Colonic mucosa (tissue), 4 donors: ENCODE measurements around the gene FAM114A2. TPM values are rescaled to one million over a fixed set of nuclear protein-coding genes. Genes with fewer than 3 reads are reported as not detected.

Experiments
- DNase-seq: peaks from one replicate; pipeline ENCODE4 v3.0.0-alpha.2; 2020
- H3K27ac ChIP-seq: fragments of 200-600 bp; one replicate; pipeline ENCODE4 v1.8.0; 2021
- H3K27me3 ChIP-seq: fragments of 200-600 bp; one replicate; pipeline ENCODE4 v1.8.0; 2021
- H3K36me3 ChIP-seq: fragments of 200-600 bp; one replicate; pipeline ENCODE4 v1.8.0; 2021
- H3K4me1 ChIP-seq: fragments of 200-600 bp; one replicate; pipeline ENCODE4 v1.8.0; 2021; ENCODE audit warnings: mild to moderate bottlenecking
- H3K4me3 ChIP-seq: fragments of 200-600 bp; one replicate; pipeline ENCODE4 v1.8.0; 2021
- H3K9ac ChIP-seq, 2 donors: one replicate each; pipeline ENCODE4 v1.7.0; 2013; ENCODE audit warnings: control low read depth in 2 of 2, low read depth in 2 of 2, low read length in 2 of 2
- H3K9me3 ChIP-seq: fragments of 200-600 bp; one replicate; pipeline ENCODE4 v1.8.0; 2021
- intact Hi-C: fragments of 100-400 bp; cut with DNase I; formaldehyde crosslinking; loops from one replicate; pipeline ENCODE4 v1.14.1; 2022
- total RNA-seq, 2 donors: library from RNA; stranded (reverse); fragmentation: NEBNext Ultra II Directional in 1 of 2; extraction: Animal tissue kit (Norgen Biotek cat#: 25700) in 1 of 2; gene quantifications; one replicate each; pipeline ENCODE4 v1.2.1, GENCODE V29; 2021
- TF ChIP-seq, protein P1 (sequence below): fragments of 200-600 bp; IDR thresholded peaks from one replicate; pipeline ENCODE4 v1.8.0; 2022; ENCODE audit warnings: antibody characterized with exemption, mild to moderate bottlenecking
- donor health status: healthy.
- donor health status: DM: no; HTN: no; CAD: no.
- donor health status: DM: no; HTN: no; CAD: no.

Gene FAM114A2
- total RNA-seq, 2 donors from 2014 or later: 15.8 to 16.0 TPM

GRCh38 chr5:153988510-153988909 is 50.2 kb downstream of the FAM114A2 start:
- intact Hi-C loops: no loop called here
- Histone ChIP-seq H3K4me1 (no peaks in the 10 kb centered on the region), H3K27ac (no peak overlapping the region), H3K9ac (no peak overlapping the region), H3K4me3 (no peak overlapping the region), H3K36me3 (no peaks in the 10 kb centered on the region), H3K9me3 (no peaks in the 10 kb centered on the region), H3K27me3 (no peaks in the 10 kb centered on the region)
- TF ChIP-seq, protein P1, sequence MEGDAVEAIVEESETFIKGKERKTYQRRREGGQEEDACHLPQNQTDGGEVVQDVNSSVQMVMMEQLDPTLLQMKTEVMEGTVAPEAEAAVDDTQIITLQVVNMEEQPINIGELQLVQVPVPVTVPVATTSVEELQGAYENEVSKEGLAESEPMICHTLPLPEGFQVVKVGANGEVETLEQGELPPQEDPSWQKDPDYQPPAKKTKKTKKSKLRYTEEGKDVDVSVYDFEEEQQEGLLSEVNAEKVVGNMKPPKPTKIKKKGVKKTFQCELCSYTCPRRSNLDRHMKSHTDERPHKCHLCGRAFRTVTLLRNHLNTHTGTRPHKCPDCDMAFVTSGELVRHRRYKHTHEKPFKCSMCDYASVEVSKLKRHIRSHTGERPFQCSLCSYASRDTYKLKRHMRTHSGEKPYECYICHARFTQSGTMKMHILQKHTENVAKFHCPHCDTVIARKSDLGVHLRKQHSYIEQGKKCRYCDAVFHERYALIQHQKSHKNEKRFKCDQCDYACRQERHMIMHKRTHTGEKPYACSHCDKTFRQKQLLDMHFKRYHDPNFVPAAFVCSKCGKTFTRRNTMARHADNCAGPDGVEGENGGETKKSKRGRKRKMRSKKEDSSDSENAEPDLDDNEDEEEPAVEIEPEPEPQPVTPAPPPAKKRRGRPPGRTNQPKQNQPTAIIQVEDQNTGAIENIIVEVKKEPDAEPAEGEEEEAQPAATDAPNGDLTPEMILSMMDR: no peak
- no peak for DNase-seq

DNA sequence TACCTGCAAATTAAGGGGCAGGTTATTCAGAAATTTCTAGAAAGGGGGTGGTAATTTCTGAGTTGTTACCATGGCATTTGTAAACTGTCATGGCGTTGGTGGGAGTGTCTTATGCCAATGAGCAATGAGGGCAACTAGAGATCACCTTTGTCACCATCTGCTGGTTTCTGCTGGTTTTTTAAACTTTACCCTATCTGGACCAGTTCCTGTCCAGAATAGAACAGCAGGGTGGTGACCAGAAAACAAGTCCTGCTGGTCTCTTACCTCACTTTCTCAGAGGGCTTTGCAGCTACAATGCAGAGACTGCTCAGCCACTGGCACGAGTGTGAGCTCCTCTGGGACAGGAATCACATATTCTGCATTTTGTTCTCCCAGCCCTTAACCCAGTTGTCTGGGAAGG is 51.4 kb downstream of the FAM114A2 start:
- DNase-seq: no peak
- TF ChIP-seq, protein P1: no peak
- Histone ChIP-seq H3K4me1 (no peaks in the 10 kb centered on the region), H3K9ac (no peak overlapping the region), H3K27ac (no peak overlapping the region), H3K27me3 (no peaks in the 10 kb centered on the region), H3K9me3 (no peaks in the 10 kb centered on the region), H3K36me3 (no peaks in the 10 kb centered on the region), H3K4me3 (no peak overlapping the region)
- intact Hi-C loops: no loop called here

GRCh38 chr5:153985498-153985897 is 53.2 kb downstream of the FAM114A2 start:
- Histone ChIP-seq H3K4me3 (no peak overlapping the region), H3K9ac (no peak overlapping the region), H3K27me3 (no peaks in the 10 kb centered on the region), H3K36me3 (no peaks in the 10 kb centered on the region), H3K9me3 (no peaks in the 10 kb centered on the region), H3K4me1 (no peaks in the 10 kb centered on the region), H3K27ac (no peak overlapping the region)
- TF ChIP-seq, protein P1: no peak
- intact Hi-C loops: no loop called here
- no peak for DNase-seq

DNA sequence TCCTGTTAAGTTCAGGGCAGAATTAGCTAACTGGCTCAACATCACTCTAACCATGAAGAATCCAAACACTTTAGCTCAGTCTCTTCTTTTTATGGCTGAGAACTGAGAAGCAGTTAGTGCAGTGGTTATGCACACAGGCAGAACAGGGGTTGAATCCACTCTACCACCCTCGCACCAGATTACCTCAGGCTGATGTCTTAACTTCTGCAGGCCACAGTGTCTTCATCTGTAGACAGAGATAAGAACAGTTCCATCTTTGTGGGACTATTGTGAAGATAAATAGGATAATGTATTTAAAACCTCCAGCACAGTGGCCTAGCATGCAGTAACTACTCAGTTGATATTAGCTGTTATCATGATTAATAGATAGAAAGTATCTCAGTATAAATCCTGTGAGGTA is 54.8 kb downstream of the FAM114A2 start:
- Histone ChIP-seq H3K4me3 (no peak overlapping the region), H3K36me3 (no peaks in the 10 kb centered on the region), H3K4me1 (no peaks in the 10 kb centered on the region), H3K27ac (no peak overlapping the region), H3K9me3 (no peaks in the 10 kb centered on the region), H3K9ac (no peak overlapping the region), H3K27me3 (no peaks in the 10 kb centered on the region)
- no peak for DNase-seq
- intact Hi-C loops: no loop called here
- TF ChIP-seq, protein P1: no peak

DNA sequence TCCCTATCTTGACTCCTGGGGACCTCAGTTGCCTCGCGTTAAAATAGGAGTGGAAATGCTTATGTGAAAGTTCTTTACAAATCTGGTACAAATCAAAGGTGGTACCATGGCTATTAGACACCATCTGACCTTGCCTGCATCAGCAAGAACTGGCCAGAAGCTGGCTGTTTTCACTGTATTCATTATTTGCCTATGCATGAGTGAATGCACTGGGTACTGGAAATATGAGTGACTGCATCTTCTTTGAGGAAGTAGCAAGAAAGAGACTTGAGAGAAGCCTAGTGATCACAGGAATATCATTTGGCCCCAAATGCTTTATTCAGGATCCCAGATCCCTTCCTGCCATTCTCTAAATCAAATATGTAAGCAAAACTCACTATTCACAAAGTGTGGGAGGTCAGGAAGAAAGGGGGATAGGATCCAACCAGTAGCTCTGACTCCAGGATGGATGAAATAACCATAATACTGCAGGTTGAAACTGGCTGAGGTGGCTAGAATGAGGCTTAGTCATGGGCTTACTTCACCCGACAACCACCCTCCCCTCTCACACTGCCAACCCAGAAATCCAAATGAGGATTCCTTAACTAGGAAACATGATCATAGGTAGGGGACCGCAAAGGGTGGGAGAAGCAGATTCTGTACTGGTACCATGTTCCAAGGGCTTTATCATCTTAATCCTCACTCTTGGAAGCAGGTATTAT is 56.7 kb downstream of the FAM114A2 start:
- intact Hi-C loops: no loop called here
- no peak overlapping the region for H3K4me3 ChIP-seq
- H3K36me3 ChIP-seq: no peaks in the 10 kb centered on the region
- no peak overlapping the region for H3K9ac ChIP-seq
- no peak overlapping the region for H3K27ac ChIP-seq
- no peaks in the 10 kb centered on the region for H3K27me3 ChIP-seq
- TF ChIP-seq, protein P1: no peak
- H3K4me1 ChIP-seq: no peaks in the 10 kb centered on the region
- DNase-seq: no peak
- H3K9me3 ChIP-seq: no peaks in the 10 kb centered on the region
